Stimulated activated CD4-positive, alpha-beta T cell treated with anti-CD3 and anti-CD28 coated beads, Interleukin-12 subunit alpha, Interleukin-12 subunit beta, amount 100 ng/mL, for 24 hours (primary cell): Measurements from ENCODE around the gene TNS1.
A peak's percentile ranks its signal among the peaks of the same experiment; 100 is the strongest.

Experiments
- DNase-seq, 2 experiments: peaks; one replicate each; pipeline ENCODE4 v3.0.0-alpha.2; 2020; ENCODE audit warnings: low read depth in 2 of 2

TNS1 gene

DNA sequence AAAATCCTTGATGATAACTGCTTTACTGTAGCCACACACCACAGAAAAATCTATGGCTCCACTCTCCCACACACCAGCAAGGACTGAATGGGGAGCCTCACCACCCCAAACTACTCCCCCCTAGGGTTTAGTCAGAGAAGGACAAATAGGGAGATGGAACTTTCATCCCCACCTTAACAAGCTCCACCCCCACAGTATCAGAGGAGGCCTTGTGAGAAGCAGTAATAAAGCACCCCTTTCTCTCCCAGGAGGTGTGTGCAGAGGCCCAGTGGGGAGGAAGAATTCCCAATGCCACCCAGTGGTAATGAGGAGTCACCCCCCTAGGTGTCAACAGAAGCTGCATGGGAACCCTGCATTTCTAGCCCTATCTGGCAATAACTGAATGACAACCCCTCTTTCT lies 224.9 kb downstream of the TNS1 start:
- DNase-seq: no peak

DNA sequence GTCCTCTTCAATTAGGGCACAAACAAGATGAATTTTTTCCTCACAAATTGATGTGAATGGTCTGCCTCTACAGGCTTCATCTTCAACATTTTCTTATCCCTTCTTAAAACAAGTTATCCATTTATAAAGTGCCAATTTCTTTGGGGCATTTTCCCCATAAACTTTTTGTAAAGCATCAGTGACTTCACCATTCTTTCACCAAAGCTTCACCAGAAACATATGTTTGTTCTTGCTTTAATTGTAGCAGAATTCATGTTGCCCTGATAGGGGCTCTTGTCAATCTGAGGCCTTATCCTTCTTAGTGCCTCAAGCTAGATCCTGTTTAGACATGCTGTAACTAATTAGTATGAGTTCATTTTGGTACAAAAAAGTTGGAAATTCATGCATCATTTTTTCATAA lies 226.2 kb downstream of the TNS1 start:
- DNase-seq: no peak

DNA sequence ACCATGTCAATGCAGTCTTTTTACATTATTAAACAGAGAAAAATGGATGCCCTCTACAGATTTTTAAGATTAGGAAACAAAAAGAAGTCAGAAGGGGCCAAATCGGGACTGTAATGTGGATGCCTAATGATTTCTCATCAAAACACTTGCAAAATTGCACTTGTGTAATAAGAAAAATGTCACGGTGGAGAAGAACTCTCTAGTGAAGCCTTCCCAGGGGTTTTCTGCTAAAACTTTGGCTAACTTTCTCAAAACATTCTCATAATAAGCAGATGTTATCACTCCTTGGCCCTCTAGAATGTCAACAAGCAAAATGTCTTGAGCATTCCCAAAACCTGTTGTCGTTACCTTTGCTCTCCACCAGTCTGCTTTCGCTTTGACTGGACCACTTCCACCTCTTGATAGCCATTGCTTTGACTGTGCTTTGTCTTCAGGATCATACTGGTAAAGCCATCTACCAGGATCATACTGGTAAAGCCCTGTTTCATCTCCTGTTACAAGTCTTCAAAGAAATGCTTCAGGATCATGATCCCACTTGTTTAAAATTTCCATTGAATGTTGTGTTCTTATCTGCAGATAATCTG lies 226.8 kb downstream of the TNS1 start:
- DNase-seq: no peak

DNA sequence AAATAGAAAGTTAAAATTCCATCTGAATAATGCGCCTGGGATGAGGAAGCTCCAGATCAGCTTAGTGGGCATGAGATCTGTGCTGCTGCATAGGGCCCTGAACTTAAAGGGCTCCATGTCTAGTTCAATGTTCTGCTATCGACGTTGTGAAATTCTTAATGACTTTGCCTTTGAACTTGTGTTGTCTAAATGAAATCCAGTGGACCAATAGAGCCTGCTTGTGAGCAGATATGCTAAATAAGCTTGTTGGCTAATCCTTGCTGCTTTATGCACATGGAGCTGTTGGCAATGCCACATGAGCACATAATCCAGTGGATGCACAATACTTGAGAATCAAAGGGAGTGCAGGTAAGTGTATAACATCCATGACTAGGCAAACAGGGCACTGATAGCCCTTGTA lies 228.6 kb downstream of the TNS1 start:
- DNase-seq: no peak

DNA sequence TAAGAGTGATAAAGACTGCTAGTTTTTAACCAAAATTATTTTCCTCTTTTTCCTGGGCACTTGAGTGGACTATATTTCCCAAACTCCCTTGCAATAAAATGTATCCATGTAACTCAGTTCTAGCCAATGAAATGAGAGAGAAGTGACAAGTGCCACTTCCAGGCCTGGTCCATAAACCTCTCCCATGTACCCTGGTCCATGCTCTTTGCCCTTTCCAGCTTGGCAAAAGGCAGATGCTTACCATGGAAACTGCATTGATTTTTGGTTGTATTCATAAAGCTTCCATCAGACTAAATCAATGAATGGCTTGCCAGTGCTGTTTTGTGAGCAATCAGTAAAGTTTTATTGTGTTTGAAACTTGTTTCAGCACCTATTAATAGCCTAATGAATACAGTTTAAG lies 229.3 kb downstream of the TNS1 start:
- no peak for DNase-seq

DNA sequence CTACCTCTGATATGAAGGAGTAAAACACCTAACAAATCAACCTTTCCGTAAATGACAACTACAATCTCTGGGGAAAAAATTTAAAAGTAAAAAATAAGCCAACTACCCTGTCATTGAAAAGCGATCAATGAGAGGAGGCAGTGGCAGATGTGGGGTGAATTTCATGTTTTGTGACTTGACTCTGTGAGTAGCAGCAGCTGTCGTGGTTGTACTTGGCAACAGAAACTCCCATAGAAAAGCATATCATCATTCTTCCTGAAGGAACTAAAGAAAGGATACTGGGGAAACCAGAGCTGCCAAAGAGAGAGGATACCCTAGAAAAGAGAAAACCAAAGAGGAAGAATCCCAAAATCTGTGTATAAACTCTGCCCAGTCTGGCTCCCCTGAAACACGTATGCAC lies 236.4 kb downstream of the TNS1 start:
- DNase-seq: no peak

DNA sequence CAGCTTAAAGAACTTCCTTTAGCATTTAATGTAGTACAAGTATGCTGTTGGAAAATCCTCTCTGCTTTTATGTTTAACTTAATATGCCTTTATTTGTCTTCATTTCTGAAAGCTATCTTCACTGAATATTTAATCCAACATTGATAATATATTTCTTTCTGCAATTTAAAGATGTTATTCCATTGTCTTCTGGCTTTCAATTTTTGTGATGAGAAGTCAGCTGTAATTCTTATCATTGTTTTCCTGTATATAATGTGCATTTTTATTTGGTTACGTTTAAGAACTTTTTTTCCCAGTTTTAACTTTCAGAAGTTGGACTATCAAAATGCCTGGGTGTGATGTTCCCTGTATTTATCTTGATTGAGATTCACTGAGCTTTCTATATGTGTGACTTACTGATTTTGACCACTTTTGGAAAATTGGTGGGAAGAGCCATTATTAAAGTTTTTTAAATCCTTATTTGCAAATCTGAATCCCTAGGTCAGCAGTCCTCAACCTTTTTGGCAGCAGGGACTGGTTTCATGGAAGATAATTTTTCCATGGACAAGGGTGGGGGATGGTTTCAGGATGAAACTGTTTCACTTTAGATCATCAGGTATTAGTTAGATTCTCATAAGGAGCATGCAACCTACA lies 241.0 kb downstream of the TNS1 start:
- DNase-seq: no peak

DNA sequence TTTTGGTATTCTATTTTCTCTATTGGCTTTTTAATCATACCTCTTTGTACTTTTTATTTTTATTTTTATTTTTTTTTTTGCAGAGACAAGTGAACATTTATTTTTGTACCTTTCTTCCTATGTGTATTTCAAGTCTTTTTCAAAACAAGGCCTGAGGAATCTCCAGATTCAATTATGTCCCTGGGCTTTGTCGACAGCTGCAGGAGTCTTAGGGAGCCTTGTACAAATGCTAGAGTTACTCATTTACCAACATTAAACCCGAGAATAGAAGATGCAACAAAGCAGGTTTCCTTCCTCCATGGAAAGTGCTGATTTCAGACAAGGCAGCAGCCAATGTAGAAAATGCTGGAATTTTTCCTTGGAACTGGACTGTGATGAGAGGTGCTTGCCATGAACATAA lies 242.8 kb downstream of the TNS1 start:
- no peak for DNase-seq

DNA sequence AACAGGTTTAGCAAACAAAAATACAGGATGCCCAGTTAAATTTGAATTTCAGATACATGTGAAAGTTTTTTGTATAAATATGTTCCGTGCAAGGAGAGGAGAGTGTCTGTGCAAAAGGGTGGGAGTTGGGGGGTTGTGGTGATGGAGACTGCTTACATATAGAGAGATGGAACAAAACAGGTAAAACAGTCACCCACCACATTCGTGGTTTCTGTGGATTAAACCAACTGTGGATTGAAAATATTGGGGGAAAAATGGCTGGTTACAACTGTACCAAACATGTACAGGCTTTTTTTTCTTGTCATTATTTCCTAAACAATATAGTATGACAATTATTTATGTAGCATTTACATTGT lies 245.7 kb downstream of the TNS1 start:
- no peak for DNase-seq

DNA sequence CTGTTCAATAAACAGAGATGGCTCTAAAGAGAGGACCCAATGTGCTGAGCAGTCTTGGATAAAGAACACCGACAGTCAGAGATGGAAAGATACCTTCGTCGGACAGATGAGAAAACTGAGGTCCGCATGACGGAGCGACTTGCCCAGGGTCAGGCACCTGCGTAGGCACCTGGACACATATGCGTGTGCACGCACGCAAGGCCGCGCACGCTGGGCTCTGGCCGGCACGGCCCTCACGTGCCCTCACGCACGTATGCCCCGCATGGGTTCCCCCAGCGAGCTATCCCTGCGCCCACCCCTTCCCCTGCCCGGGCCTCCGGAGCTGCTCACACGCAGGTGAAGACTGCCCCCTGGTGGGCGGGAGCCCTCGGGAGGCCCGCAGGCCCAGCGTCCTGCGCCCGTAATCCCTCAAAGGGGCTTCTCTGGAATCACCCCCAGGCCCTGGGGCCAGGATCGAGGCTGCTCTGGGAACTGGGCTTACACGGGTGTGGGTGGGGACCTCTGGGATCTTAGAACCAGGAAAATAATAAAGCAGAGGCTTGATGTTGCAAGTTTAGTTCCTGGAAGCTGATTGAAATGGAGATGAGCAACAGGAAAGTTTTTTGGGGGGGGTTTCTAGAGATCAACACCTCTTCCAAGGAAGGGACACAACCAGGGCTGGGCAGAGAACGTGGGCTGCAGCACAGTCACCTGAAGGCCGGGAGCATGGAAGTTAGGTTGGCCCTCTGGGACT lies 246.3 kb downstream of the TNS1 start:
- peak; percentile 41 to 73 for DNase-seq

DNA sequence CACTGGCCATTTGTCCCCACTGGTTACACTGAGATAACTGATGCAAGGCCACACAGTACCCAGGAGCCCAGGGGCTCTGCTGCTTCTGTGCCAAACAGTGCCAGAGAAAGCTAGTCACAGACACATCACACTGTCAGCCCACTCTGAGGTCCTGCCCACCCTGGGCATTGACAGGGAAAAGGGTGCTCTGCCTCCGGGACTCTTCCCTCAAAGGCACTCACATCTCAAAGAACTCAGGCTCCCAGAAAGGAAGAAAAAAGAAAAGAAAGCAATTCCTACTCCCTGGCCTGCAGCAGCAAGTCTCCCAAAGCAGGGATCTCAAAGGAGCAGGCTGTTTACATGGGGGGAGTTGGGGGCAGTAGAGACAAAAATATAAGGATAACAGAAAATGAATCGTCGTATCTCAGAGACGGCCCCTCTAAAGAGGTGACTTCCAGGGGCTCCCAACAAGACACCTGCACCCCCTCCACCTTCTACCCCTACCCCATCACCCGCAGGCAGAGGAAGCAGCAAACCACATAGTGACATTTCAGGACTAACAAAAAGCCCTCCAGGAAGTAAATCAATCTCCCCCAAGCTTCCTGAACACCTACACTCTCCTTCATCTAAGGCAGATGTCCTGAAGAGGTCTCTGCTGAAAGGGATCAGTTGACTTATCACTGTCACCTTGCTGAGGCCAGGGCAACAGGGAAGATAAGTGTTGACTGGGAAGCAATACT lies 247.6 kb downstream of the TNS1 start:
- no peak for DNase-seq

DNA sequence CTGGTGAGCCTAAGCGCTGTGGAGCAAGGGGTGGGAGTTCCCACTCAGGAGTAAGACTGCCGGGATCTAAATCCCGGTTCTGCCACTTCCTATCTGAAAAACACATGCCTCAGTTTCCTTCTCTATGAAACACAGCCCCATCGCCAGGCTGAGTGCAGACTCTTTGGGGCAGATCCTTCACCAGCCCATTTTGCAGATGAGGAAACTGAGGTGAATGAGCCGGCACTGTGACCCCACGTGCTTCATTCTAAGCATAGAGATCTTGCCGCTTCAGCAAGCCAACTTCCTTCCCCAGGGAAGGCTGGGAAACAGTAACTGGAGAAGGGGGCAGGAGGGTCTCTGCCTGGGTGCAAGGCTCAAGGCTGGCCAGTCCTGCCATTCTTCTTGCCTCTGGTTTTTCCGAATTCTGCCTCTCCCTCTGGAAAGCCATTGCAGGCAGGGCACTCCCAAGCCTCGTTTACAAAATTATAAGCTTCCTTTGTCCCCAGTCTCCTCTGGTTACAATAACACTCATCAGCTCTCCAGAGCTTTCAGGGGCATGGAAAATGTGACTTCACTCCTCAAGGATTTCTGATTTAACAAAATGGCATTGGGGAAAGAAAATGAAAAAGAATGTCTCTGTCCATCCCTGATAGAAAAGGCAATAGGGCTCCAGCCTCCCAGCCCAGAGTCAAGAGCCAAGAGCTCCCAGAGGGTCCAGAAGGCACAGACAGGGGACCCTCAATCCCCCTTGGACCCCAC lies 249.2 kb downstream of the TNS1 start:
- no peak for DNase-seq

DNA sequence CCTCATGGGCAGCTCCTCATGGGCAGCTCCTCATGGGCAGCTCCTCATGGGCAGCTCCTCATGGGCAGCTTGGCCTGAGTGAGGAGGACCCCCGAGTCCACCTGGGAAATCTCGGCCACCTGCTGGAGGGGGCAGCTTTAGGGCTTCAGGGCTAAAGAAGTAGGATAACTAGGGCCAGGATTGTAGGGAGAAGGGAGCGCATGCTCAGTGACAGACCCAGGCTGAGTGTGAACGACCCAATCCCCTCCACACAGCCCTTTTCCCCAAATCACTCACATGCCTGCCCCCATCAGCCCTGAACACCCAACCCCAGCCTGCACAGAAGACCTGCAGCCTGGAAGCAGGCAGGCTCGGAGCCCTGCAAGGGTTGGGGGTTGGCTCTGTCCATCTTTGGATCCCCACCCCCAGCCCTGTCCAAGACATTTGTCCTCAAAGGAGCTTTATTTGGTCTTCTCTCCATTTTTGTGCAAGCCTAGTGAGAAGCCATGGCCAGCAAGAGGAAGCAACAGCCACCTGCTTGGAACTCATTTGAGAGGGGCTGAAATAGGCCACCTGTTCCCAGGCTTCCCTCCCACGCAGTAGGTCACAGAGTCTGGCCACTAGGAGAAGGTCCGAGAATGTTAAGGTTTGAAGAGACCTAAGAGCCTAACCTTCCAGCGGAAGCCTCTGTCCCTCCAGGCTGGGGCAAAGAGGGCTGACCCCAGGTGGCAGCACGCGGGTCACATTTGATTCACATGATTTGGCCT lies 249.9 kb downstream of the TNS1 start:
- DNase-seq: no peak

DNA sequence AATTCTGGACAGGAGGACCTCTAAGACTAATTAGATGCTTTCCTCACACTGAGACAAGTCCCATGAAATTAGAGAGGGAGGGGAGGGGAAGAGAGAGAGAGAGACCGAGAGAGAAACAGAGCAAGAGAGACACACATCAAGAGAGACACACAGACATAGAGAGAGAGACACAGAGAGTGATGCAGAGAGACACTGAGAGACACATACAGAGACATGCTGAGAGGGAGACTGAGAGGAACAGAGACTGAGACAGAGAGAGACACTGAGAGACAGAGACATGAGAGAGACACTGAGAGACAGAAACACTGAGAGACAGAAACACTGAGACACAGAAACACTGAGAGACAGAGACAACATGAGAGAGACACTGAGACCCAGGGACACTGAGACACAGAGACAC lies 250.8 kb downstream of the TNS1 start:
- no peak for DNase-seq

DNA sequence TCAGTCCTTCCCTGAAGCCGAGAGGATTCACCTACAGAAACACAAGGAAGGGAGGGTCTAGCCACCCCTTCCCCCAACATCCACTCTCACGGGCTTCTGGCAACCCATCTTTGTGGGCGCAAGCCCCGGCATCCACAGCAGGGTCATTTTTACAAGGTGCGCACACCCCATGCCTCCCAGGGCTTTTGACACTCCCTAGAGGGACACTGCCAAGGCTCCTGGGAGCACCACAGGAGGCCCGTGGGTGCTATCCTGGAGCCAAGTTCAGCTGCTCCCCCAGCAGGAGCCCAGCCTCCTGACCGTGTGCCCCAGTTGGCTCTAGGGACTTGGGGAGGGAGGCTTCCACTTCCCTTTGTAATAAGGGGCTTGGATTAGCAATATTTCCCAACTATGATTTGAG lies 251.6 kb downstream of the TNS1 start:
- no peak for DNase-seq
